ENCODE measurements around the gene IFNL2. TPM values are rescaled to one million over a fixed set of nuclear protein-coding genes. Genes with fewer than 3 reads are reported as not detected.

Gene IFNL2
- total and polyA plus RNA-seq, 9 of the 15 experiments (the other 6 are each of a cell fraction or from before 2014, with no cell fraction given) = not detected

- Histone ChIP-seq H3K36me3 (ENCODE audit: control insufficient read depth, insufficient read depth, low read length) (no peaks in the 10 kb centered on the region), H3K9me3 (replicated peaks; ENCODE audit: control insufficient read depth, insufficient read depth, low read depth, low read length) (no peaks in the 10 kb centered on the region), H3K27ac (ENCODE audit: extremely low read depth, low read depth, low read length) (no peak overlapping the region), H3K9ac (ENCODE audit: insufficient read depth in 1 of 2, low read depth in 2 of 2, low read length in 2 of 2) (peak overlapping the region in 1 of 2 experiments; percentile 45; a peak in 1 of 4 replicates), H3K4me2 (ENCODE audit: insufficient read depth, low read length) (no peak overlapping the region), H3K79me2 (ENCODE audit: control insufficient read depth, insufficient read depth, low read length) (no peaks in the 10 kb centered on the region), H3K4me1 (replicated peaks in 1 of 2; ENCODE audit: control insufficient read depth in 2 of 2, insufficient read depth in 2 of 2, low read length in 2 of 2) (peaks cover 0 to 13% of the 10 kb centered on the region in 2 experiments; a peak in 2 of 5 replicates), H2AFZ (ENCODE audit: low read depth, low read length) (no peak overlapping the region), H4K20me1 (replicated peaks; ENCODE audit: control insufficient read depth, insufficient read depth, low read length) (no peaks in the 10 kb centered on the region), H3K9me1 (ENCODE audit: control insufficient read depth, insufficient read depth, low read length) (no peaks in the 10 kb centered on the region), H3K4me3 (no peak overlapping the region), H3K27me3 (ENCODE audit: control insufficient read depth in 2 of 2, insufficient read depth in 2 of 2, low read length in 2 of 2) (peaks cover 4 to 14% of the 10 kb centered on the region in 2 experiments; a peak in 2 of 5 replicates)
- ATAC-seq = peak; percentile 53; the same call in 2 of the 3 replicates
- TF ChIP-seq FIP1L1 (IDR thresholded peaks at IDR 0.05; ENCODE audit: low read depth, low read length, poor library complexity, severe bottlenecking) (no peak), POU5F1 (IDR thresholded peaks at IDR 0.05; ENCODE audit: borderline replicate concordance, low read depth, low read length, partially characterized antibody) (no peak), CLOCK (CRISPR knock-in tag; IDR thresholded peaks at IDR 0.05; ENCODE audit: borderline replicate concordance) (no peak), ZNF699 (CRISPR knock-in tag; IDR thresholded peaks at IDR 0.05; ENCODE audit: insufficient replicate concordance) (no peak), MEF2A (IDR thresholded peaks at IDR 0.05; ENCODE audit: control insufficient read depth, low read depth, low read length) (no peak), ZC3H8 (IDR thresholded peaks at IDR 0.05) (no peak), MTA2 (IDR thresholded peaks at IDR 0.05; ENCODE audit: low read depth) (no peak), ZNF274 (IDR thresholded peaks at IDR 0.05; ENCODE audit: borderline replicate concordance, low read depth, low read length) (no peak), ZNF551 (CRISPR knock-in tag; IDR thresholded peaks at IDR 0.05) (no peak), ZNF143 (CRISPR knock-in tag; IDR thresholded peaks at IDR 0.05) (no peak), SRSF1 (IDR thresholded peaks at IDR 0.05; ENCODE audit: low read depth, low read length) (no peak), CBX3 (IDR thresholded peaks at IDR 0.05; ENCODE audit: borderline replicate concordance in 1 of 2, low read length in 2 of 2) (no peak)
- in situ Hi-C loops (cut with MboI) = no loop called here
- CTCF ChIA-PET (ENCODE audit: low intra/inter-chr PET ratio) = no interaction called here
- FAIRE-seq = no peak
- no TSS peak for BruUV-seq (replicated peaks)
- intact Hi-C loops (cut with micrococcal nuclease) = no loop called here
- DNase-seq (ENCODE audit: extremely low read depth in 1 of 4, low spot score in 3 of 4) = no peak
- POLR2A ChIA-PET = interaction anchor here (0.6 kb wide), 1 partner anchor 33 kb away, joined by 3 read pairs; no protein-coding TSS in a partner anchor
- WGBS (ENCODE audit: insufficient coverage, low coverage, missing lambda C conversion rate) = 41% methylated on average over 13 of the region's 17 CpGs
Measured at GRCh38 chr19:39297931-39298634, 29.9 kb downstream of the IFNL2 start.

Measured in K562 (cell line).